Upper lobe of right lung (tissue), 1 donor: ENCODE results near the gene URB1. TPM values are rescaled to one million over a fixed set of nuclear protein-coding genes. Genes with fewer than 3 reads are reported as not detected.

ENCODE experiments used
- ATAC-seq: fragments of 200-7000 bp; cut with Tn5 transposase; one replicate; pipeline ENCODE4 v1.9.1; 2020; ENCODE audit warnings: mild to moderate bottlenecking, moderate library complexity
- DNase-seq: peaks from one replicate; pipeline ENCODE4 v3.0.0-alpha.2; 2020
- H3K27ac ChIP-seq: fragments of 200-600 bp; one replicate; pipeline ENCODE4 v1.8.0; 2022
- H3K27me3 ChIP-seq: fragments of 200-600 bp; one replicate; pipeline ENCODE4 v1.8.0; 2022; ENCODE audit warnings: mild to moderate bottlenecking
- H3K36me3 ChIP-seq: fragments of 200-600 bp; one replicate; pipeline ENCODE4 v1.8.0; 2022
- H3K4me1 ChIP-seq: fragments of 200-600 bp; one replicate; pipeline ENCODE4 v1.8.0; 2022
- H3K4me3 ChIP-seq: fragments of 200-600 bp; one replicate; pipeline ENCODE4 v1.8.0; 2022; ENCODE audit warnings: mild to moderate bottlenecking
- H3K9me3 ChIP-seq: fragments of 200-600 bp; one replicate; pipeline ENCODE4 v1.8.0; 2022
- intact Hi-C: fragments of 100-400 bp; cut with DNase I; formaldehyde crosslinking; loops from one replicate; pipeline ENCODE4 v1.11.0; 2022
- total RNA-seq: library from RNA; stranded (reverse); fragmentation: NEBNext Ultra II Directional; extraction: Animal tissue kit (Norgen Biotek cat#: 25700); gene quantifications from one replicate; pipeline ENCODE4 v1.2.1, GENCODE V29; 2021
- TF ChIP-seq, protein P1 (sequence below): fragments of 200-600 bp; IDR thresholded peaks from one replicate; pipeline ENCODE4 v1.8.0; 2022; ENCODE audit warnings: antibody characterized with exemption
- donor health status: DM: no; HTN: yes; CAD: no; lungs with severe emphysema.

The URB1 gene
- total RNA-seq, 1 donor from 2014 or later: 14.3 TPM

DNA sequence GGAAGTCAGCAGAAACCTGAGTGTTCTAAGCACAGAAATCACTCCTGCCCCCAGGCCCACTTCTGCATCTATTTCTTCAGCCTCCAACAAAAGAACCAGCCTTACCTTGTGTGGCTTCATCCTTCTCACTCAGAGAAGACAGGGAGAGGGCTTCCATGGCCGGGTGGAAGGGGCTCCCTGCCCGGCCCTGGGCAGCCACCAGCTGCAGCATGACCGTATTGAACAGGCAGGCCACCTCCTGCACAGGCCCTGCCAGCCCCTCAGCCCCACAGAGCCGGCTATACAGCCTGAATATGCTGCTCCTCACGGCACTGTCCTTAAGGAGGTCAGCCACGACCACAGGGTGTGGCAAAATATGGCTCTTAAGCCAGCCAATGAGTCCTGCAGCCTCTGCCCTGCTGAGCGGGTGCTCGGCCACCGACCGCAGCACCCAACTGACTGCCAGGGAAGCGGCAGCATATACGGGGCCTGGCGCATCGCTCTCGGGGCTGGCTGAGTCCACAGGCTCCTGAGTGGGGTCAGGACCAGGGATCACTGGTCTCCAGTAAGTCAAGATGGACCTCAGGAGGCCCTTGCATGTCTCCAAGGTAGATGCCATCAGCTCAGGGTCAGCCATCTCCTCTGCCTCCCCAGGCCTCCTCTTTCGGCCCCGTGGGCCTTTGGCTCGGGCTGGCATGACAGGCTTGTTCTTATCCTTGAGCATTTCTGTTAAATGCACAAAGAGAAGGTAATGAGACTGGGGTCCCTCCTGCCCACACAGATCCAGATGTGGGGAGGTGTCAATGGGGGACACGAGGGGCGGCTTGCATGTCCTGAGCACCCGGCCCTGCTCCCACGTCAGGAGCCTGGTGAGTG, 76.2 kb downstream of the URB1 start:
- H3K9me3 ChIP-seq: no peaks in the 10 kb centered on the region
- TF ChIP-seq, protein P1, sequence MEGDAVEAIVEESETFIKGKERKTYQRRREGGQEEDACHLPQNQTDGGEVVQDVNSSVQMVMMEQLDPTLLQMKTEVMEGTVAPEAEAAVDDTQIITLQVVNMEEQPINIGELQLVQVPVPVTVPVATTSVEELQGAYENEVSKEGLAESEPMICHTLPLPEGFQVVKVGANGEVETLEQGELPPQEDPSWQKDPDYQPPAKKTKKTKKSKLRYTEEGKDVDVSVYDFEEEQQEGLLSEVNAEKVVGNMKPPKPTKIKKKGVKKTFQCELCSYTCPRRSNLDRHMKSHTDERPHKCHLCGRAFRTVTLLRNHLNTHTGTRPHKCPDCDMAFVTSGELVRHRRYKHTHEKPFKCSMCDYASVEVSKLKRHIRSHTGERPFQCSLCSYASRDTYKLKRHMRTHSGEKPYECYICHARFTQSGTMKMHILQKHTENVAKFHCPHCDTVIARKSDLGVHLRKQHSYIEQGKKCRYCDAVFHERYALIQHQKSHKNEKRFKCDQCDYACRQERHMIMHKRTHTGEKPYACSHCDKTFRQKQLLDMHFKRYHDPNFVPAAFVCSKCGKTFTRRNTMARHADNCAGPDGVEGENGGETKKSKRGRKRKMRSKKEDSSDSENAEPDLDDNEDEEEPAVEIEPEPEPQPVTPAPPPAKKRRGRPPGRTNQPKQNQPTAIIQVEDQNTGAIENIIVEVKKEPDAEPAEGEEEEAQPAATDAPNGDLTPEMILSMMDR: no peak
- ATAC-seq (peak; percentile 11), DNase-seq (no peak)
- H3K27ac ChIP-seq: no peak overlapping the region
- H3K4me3 ChIP-seq: no peak overlapping the region
- intact Hi-C loops: no loop called here
- no peaks in the 10 kb centered on the region for H3K4me1 ChIP-seq
- H3K27me3 ChIP-seq: no peaks in the 10 kb centered on the region
- peaks cover 96% of the 10 kb centered on the region for H3K36me3 ChIP-seq

DNA sequence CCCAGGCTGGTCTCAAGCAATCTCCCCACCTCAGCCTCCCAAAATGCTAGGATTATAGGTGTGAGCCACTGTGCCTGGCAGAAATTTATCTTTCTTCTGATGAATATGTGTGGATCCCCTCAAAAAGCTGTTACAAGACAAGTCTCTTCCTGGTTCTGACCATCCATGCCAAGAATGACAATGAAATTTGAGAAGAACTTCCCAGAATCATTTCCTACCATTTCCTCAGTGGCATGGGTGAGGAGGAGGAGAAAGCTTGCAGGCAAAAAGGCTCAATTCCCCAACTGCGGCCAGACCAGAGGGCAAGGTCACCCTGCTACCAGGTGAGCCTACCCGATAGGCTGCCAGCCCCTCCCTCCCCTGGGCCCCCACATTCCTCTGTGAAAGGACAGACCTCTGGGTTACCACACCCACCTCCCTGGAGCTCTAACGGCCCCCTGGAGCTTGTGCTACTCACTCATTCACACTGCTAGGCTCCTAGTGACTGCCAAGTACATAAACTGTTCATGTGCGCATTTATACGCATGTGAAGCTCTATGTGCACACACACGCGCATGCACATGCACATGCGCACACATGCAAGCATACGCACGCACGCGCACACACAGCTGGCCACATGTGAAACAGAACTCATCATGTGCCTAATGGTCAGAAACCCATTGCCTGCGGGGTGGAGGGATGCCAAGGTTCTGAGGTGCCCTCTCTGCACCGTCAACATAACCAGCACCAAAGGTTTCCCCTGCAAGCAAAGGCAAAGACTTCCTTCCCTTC, 77.1 kb downstream of the URB1 start:
- ATAC-seq (no peak), DNase-seq (no peak)
- Histone ChIP-seq H3K27me3 (no peaks in the 10 kb centered on the region), H3K36me3 (peaks cover 87% of the 10 kb centered on the region), H3K9me3 (no peaks in the 10 kb centered on the region), H3K4me3 (no peak overlapping the region), H3K4me1 (no peaks in the 10 kb centered on the region), H3K27ac (no peak overlapping the region)
- intact Hi-C loops: no loop called here
- TF ChIP-seq, protein P1: no peak

DNA sequence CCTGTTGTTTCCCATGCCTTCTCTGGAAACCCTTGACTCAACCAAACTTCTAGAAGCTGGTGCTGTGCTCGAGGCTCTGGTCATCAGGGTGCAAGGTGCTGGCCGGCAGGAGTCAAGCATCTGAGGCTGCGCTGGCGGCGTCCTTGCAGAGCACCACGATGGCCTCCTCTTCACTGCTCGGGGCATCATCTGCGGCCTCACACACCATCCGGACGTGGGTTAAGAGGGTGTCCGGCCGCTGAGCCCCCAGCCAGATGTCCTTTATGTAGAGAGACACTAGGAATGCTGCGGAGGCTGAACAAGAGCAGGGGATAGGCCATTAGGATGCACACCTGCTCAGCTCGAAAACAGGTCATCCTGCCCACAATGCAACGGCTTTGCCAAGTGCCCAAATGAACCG, 78.0 kb downstream of the URB1 start:
- ATAC-seq (no peak), DNase-seq (no peak)
- Histone ChIP-seq H3K27me3 (no peaks in the 10 kb centered on the region), H3K27ac (no peak overlapping the region), H3K9me3 (no peaks in the 10 kb centered on the region), H3K4me1 (no peaks in the 10 kb centered on the region), H3K36me3 (peaks cover 78% of the 10 kb centered on the region), H3K4me3 (no peak overlapping the region)
- TF ChIP-seq, protein P1: no peak
- intact Hi-C loops: no loop called here

DNA sequence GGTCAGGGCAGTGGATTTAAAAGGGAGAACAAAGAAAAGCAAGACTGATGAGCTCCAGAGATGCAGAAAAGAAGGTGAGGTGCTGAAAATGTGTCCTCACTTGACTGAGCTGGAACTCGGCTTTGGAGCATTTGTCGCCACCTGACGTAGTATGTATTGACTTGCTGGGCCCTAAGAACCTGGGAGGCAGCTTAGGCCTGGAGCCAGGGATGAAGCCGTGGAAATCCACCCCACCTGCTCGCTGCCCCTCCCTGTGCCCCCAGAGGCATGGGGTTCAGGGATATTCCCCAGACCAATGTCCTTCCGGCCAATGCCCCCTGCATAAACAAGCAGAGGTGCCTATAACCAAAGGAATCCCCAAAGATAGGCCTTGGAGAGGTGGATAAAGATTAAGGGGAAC, 79.8 kb downstream of the URB1 start:
- H3K4me1 ChIP-seq: no peaks in the 10 kb centered on the region
- H3K27ac ChIP-seq: no peak overlapping the region
- DNase-seq (no peak), ATAC-seq (no peak)
- no peak overlapping the region for H3K4me3 ChIP-seq
- no peaks in the 10 kb centered on the region for H3K27me3 ChIP-seq
- peaks cover 60% of the 10 kb centered on the region for H3K36me3 ChIP-seq
- TF ChIP-seq, protein P1: no peak
- intact Hi-C loops: no loop called here
- no peaks in the 10 kb centered on the region for H3K9me3 ChIP-seq

DNA sequence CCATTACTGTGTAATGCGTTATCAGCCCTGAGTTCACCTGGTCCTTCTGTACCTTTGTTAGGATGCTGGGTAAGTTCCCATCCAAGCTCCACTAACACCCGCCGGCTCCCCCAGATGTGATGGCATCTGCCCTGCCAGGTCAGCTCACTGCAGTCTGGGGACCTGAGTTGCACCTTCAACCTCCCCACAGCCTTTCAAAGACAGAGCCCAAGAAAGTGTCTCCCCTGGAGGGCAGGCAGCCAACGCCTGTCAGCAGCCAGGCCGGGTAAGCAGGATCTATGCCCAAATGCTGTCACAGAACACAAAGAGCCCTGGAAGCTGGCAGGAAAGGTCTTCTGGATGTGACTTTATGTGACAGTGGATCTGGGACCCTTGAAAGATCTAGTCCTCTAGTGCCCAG, 80.5 kb downstream of the URB1 start:
- no peak for DNase-seq
- peaks cover 53% of the 10 kb centered on the region for H3K36me3 ChIP-seq
- H3K27me3 ChIP-seq: no peaks in the 10 kb centered on the region
- H3K4me3 ChIP-seq: no peak overlapping the region
- H3K9me3 ChIP-seq: no peaks in the 10 kb centered on the region
- TF ChIP-seq, protein P1: no peak
- no peak overlapping the region for H3K27ac ChIP-seq
- no peak for ATAC-seq
- no peaks in the 10 kb centered on the region for H3K4me1 ChIP-seq
- intact Hi-C loops: no loop called here
